HL-60 (cell line): ENCODE results near the gene KRT71.

Experiments used
- CTCF ChIP-seq: IDR thresholded peaks from one replicate; pipeline ENCODE4 v1.5.1; 2011; ENCODE audit warnings: low read length, control low read depth, inconsistent platforms; ENCODE audit not compliant: insufficient read depth
- GABPA ChIP-seq: IDR thresholded peaks from 2 replicates; pipeline ENCODE4 v1.6.1; 2012; ENCODE audit warnings: low read depth
- POLR2AphosphoS5 ChIP-seq: IDR thresholded peaks from 2 replicates; pipeline ENCODE4 v1.6.1; 2012; ENCODE audit warnings: low read depth
- SPI1 ChIP-seq: IDR thresholded peaks from 2 replicates; pipeline ENCODE4 v1.6.1; 2012; ENCODE audit warnings: low read depth, mild to moderate bottlenecking, borderline replicate concordance
- TF ChIP-seq, protein P1 (sequence below): IDR thresholded peaks from 2 replicates; pipeline ENCODE4 v1.6.1; 2012; ENCODE audit warnings: low read depth; ENCODE audit not compliant: insufficient replicate concordance

DNA sequence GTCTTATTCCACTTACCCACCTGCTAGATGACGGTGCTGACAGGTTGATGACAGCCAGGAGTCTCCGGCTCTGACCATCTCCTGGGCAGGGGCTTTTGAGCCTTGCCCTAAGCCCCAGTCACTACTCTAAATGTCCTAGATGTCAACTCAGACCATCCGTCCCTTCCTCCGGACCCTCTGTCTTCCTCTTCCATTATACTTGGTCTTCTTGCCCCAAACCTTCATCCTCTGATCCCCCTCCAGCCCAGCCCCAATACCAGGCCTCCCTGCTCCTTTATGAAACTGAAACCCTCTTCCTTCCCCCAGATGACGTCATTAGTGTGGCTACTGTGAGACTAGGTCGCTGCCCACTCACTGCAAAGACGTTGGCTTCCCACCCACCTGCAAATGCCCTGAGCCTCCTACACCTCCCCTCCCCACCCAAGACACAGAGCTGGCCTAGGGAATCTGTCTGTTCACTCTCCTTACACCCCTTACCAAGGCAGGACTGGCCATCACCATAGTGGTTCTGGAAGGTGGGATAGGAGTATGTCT lies 10.1 kb downstream of the KRT71 start:
- TF ChIP-seq CTCF = no peak
- TF ChIP-seq, protein P1, sequence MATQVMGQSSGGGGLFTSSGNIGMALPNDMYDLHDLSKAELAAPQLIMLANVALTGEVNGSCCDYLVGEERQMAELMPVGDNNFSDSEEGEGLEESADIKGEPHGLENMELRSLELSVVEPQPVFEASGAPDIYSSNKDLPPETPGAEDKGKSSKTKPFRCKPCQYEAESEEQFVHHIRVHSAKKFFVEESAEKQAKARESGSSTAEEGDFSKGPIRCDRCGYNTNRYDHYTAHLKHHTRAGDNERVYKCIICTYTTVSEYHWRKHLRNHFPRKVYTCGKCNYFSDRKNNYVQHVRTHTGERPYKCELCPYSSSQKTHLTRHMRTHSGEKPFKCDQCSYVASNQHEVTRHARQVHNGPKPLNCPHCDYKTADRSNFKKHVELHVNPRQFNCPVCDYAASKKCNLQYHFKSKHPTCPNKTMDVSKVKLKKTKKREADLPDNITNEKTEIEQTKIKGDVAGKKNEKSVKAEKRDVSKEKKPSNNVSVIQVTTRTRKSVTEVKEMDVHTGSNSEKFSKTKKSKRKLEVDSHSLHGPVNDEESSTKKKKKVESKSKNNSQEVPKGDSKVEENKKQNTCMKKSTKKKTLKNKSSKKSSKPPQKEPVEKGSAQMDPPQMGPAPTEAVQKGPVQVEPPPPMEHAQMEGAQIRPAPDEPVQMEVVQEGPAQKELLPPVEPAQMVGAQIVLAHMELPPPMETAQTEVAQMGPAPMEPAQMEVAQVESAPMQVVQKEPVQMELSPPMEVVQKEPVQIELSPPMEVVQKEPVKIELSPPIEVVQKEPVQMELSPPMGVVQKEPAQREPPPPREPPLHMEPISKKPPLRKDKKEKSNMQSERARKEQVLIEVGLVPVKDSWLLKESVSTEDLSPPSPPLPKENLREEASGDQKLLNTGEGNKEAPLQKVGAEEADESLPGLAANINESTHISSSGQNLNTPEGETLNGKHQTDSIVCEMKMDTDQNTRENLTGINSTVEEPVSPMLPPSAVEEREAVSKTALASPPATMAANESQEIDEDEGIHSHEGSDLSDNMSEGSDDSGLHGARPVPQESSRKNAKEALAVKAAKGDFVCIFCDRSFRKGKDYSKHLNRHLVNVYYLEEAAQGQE = no peak
- TF ChIP-seq POLR2AphosphoS5 = no peak
- TF ChIP-seq GABPA = no peak
- no peak for TF ChIP-seq SPI1
